ENCODE data around the gene RAB11FIP3.

The RAB11FIP3 gene

DNA sequence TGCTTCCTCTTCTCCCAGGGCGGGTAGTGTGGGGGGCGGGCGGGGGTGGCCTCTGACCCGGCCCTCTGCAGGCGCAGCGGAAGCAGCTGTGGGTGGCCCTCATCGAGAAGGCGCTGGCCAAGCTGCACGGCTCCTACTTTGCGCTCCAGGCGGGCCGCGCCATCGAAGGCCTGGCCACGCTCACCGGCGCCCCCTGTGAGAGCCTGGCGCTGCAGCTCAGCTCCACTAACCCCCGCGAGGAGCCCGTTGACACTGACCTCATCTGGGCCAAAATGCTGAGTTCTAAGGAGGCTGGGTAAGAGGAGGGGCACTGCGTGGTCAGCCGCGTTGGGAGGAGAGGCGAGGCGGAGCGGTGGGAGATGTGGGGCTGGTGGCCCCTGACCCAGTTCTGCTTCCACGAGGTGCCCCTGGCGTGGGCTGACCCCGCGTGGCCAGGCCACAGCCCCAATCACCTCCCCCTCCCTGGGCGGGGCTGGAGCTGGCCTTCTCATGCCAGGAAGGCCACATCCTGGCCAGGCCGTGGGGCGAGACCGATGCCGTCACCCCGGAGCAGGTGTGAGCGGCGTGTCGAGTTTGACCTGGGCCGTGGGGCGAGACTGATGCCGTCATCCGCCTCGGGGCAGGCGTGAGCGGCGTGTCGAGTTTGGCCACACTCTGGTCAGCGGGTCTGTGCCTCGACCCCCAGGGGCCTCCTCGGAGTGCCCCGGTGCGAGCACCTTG lies 124.3 kb downstream of the RAB11FIP3 start:
- H3K4me3 ChIP-seq (ENCODE audit: low read depth, low read length): no peak overlapping the region
- no peak for DNase-seq (ENCODE audit: low read depth)
- TF ChIP-seq CTCF (IDR thresholded peaks at IDR 0.05; ENCODE audit: low read depth, low read length, missing control alignments): peak; percentile 11

- DNase-seq (ENCODE audit: low read depth): no peak
- TF ChIP-seq CTCF (IDR thresholded peaks at IDR 0.05; ENCODE audit: low read depth, low read length, missing control alignments): no peak
- H3K4me3 ChIP-seq (ENCODE audit: low read depth, low read length): no peak overlapping the region
Observed at GRCh38 chr16:551210-551609, 125.8 kb downstream of the RAB11FIP3 start.

DNA sequence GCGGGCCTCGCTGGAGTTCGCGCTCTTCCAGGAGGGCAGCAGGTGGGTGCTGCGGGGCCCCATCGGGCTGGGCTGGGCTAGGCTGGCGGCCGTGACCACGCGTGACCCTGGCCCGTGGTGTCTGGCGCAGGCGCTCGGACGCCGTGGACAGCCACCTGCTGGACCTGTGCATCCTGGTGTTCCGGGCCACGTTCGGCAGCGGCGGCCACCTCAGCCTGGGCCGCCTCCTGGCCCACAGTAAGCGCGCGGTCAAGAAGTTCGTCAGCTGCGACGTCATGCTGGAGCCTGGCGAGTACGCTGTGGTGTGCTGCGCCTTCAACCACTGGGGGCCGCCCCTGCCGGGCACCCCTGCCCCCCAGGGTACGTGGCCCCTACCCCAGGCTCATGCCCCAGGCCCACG lies 126.7 kb downstream of the RAB11FIP3 start:
- no peak overlapping the region for H3K4me3 ChIP-seq (ENCODE audit: low read depth, low read length)
- DNase-seq (ENCODE audit: low read depth): no peak
- no peak for TF ChIP-seq CTCF (IDR thresholded peaks at IDR 0.05; ENCODE audit: low read depth, low read length, missing control alignments)

- no peak for TF ChIP-seq CTCF (IDR thresholded peaks at IDR 0.05; ENCODE audit: low read depth, low read length, missing control alignments)
- H3K4me3 ChIP-seq (ENCODE audit: low read depth, low read length): no peak overlapping the region
- no peak for DNase-seq (ENCODE audit: low read depth)
Observed at GRCh38 chr16:553601-554296, 128.3 kb downstream of the RAB11FIP3 start.

DNA sequence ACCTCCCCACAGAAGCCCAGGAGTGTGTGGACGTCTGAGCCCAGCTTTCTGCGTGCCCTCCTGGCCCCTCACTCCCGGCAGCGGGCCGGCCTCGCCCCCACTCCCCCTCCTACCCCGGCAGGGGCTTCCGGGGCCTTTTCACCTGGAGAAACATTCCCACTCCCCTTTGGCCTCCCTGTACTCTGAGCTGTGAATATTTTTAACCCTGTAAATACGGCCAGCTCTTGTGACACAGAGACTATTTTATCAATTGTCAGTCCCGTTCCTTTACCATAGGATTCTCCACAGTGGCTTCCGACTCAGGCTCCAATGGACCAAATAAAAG lies 128.8 kb downstream of the RAB11FIP3 start:
- H3K4me3 ChIP-seq (ENCODE audit: low read depth, low read length): no peak overlapping the region
- TF ChIP-seq CTCF (IDR thresholded peaks at IDR 0.05; ENCODE audit: low read depth, low read length, missing control alignments): no peak
- DNase-seq (ENCODE audit: low read depth): no peak

- no peak for TF ChIP-seq CTCF (IDR thresholded peaks at IDR 0.05; ENCODE audit: low read depth, low read length, missing control alignments)
- no peak overlapping the region for H3K4me3 ChIP-seq (ENCODE audit: low read depth, low read length)
- DNase-seq (ENCODE audit: low read depth): no peak
Observed at GRCh38 chr16:554640-555365, 129.4 kb downstream of the RAB11FIP3 start.

Data from GM12864 (cell line).